Osteoblast (primary cell): ENCODE results near the gene WNK4. TPM values are rescaled to one million over a fixed set of nuclear protein-coding genes. Genes with fewer than 3 reads are reported as not detected.
A peak's percentile ranks its signal among the peaks of the same experiment; 100 is the strongest.

Experiments
- DNase-seq: peaks from one replicate; pipeline ENCODE4 v3.0.0; 2011; ENCODE audit warnings: low spot score, mixed read lengths; ENCODE audit not compliant: insufficient read length; ENCODE audit errors: missing footprints
- H2AFZ ChIP-seq: 2 replicates; pipeline ENCODE4 v1.6.0; 2011; ENCODE audit warnings: mild to moderate bottlenecking, low read length
- H3K27ac ChIP-seq: 2 replicates; pipeline ENCODE4 v1.5.1; 2011; ENCODE audit warnings: mild to moderate bottlenecking, low read depth, low read length, moderate library complexity
- H3K27me3 ChIP-seq: 2 replicates; pipeline ENCODE4 v1.6.0; 2012; ENCODE audit warnings: mild to moderate bottlenecking, control low read depth, inconsistent platforms, low read length, moderate library complexity; ENCODE audit not compliant: insufficient read depth
- H3K36me3 ChIP-seq: 2 replicates; pipeline ENCODE4 v1.5.1; 2011; ENCODE audit warnings: mild to moderate bottlenecking, low read length, control low read depth, moderate library complexity; ENCODE audit not compliant: insufficient read depth
- H3K4me1 ChIP-seq: 2 replicates; pipeline ENCODE4 v1.5.1; 2011; ENCODE audit warnings: mild to moderate bottlenecking, low read length, control low read depth, moderate library complexity; ENCODE audit not compliant: insufficient read depth
- H3K4me2 ChIP-seq: 2 replicates; pipeline ENCODE4 v1.6.0; 2011; ENCODE audit warnings: mild to moderate bottlenecking, low read length; ENCODE audit not compliant: insufficient read depth
- H3K4me3 ChIP-seq: fragments of 200-600 bp; sonication (generic); 3 replicates; pipeline ENCODE4 v1.5.1; 2012; ENCODE audit warnings: mild to moderate bottlenecking, low read length, inconsistent platforms; ENCODE audit not compliant: insufficient read depth
- H3K79me2 ChIP-seq: 2 replicates; pipeline ENCODE4 v1.6.0; 2012; ENCODE audit warnings: mild to moderate bottlenecking, low read length, control low read depth, inconsistent platforms; ENCODE audit not compliant: insufficient read depth
- H3K9me3 ChIP-seq: 2 replicates; pipeline ENCODE4 v1.5.1; 2011; ENCODE audit warnings: low read depth, low read length, control low read depth
- H4K20me1 ChIP-seq: 2 replicates; pipeline ENCODE4 v1.6.0; 2012; ENCODE audit warnings: mild to moderate bottlenecking, low read length, control low read depth; ENCODE audit not compliant: insufficient read depth
- total RNA-seq: library from RNA; depleted of rRNA; stranded (reverse); fragments of >200 nt; gene quantifications from 2 replicates; pipeline ENCODE4 v1.2.3, GENCODE V29; 2012
- TF ChIP-seq, protein P1 (sequence below): IDR thresholded peaks from 2 replicates; pipeline ENCODE4 v1.5.1; 2011; ENCODE audit warnings: mild to moderate bottlenecking, low read depth, low read length, moderate library complexity; ENCODE audit errors: extremely low read depth

WNK4 gene
- total RNA-seq, 1 donor: not detected

- peaks cover 10% of the 10 kb centered on the region for H4K20me1 ChIP-seq
- no peaks in the 10 kb centered on the region for H3K9me3 ChIP-seq
- H3K27ac ChIP-seq: no peak overlapping the region
- no peak overlapping the region for H3K4me2 ChIP-seq
- peaks cover 33% of the 10 kb centered on the region for H3K79me2 ChIP-seq
- H3K36me3 ChIP-seq: peaks cover 15% of the 10 kb centered on the region
- no peaks in the 10 kb centered on the region for H3K27me3 ChIP-seq
- DNase-seq: no peak
- no peak overlapping the region for H3K4me3 ChIP-seq
- TF ChIP-seq, protein P1, sequence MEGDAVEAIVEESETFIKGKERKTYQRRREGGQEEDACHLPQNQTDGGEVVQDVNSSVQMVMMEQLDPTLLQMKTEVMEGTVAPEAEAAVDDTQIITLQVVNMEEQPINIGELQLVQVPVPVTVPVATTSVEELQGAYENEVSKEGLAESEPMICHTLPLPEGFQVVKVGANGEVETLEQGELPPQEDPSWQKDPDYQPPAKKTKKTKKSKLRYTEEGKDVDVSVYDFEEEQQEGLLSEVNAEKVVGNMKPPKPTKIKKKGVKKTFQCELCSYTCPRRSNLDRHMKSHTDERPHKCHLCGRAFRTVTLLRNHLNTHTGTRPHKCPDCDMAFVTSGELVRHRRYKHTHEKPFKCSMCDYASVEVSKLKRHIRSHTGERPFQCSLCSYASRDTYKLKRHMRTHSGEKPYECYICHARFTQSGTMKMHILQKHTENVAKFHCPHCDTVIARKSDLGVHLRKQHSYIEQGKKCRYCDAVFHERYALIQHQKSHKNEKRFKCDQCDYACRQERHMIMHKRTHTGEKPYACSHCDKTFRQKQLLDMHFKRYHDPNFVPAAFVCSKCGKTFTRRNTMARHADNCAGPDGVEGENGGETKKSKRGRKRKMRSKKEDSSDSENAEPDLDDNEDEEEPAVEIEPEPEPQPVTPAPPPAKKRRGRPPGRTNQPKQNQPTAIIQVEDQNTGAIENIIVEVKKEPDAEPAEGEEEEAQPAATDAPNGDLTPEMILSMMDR: no peak
- H3K4me1 ChIP-seq: peaks cover 10% of the 10 kb centered on the region
- no peak overlapping the region for H2AFZ ChIP-seq
Measured at GRCh38 chr17:42830971-42831370, 50.6 kb downstream of the WNK4 start.

- no peaks in the 10 kb centered on the region for H3K9me3 ChIP-seq
- TF ChIP-seq, protein P1: no peak
- H2AFZ ChIP-seq: peak overlapping the region; percentile 96
- peaks cover 34% of the 10 kb centered on the region for H3K79me2 ChIP-seq
- peaks cover 26% of the 10 kb centered on the region for H3K36me3 ChIP-seq
- peak overlapping the region; percentile 99 for H3K4me3 ChIP-seq
- DNase-seq: peak; percentile 85
- H3K4me2 ChIP-seq: peak overlapping the region; percentile 79
- H3K27me3 ChIP-seq: no peaks in the 10 kb centered on the region
- peaks cover 11% of the 10 kb centered on the region for H4K20me1 ChIP-seq
- H3K27ac ChIP-seq: peak overlapping the region; percentile 88
- peaks cover 10% of the 10 kb centered on the region for H3K4me1 ChIP-seq
Measured at GRCh38 chr17:42832213-42832933, 52.0 kb downstream of the WNK4 start.

DNA sequence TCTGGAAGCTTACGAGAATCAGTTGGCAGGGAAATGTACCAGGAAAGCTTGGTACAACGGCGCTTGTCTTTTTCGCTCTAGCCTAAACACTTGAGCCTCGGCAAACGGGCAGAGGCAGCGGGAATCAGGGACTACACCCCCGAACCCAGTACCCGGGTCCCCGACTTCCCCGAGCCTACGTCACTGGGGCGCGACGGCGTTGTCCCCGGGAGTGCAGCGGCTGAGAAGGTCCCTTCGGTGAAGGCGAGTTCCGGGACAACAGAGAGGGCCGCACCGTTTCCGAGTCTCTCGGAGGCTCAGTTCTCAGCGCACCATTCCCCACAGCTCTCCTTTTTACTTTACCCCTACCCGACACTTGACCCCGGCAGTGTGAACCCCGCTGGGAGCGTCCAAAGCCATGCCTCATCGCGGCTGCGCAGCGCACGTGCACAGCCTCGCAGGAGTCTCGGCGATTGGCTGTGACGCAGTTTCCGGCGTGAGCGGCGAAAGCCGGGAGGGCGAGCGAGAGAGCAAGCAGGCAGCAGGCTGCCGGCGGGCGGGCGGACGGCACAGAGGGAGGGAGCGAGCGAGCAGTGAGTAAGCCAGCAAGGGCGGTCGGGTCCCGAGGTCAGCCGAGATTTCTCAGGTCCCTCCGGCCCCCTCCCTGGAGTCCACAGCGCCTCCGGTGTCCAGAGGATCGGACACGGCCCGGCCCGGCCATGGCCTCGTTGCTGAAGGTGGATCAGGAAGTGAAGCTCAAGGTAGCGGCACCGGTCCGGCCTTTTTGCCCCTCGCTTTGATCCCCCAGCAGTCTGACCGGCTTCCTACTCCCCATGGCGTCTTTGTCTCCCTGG is 52.7 kb downstream of the WNK4 start, which contains the start of gene PSME3:
Gene PSME3 (plus strand): TSS at position 464 of the 833 bp plus-strand sequence. CDS start 235 bp downstream, at position 699.
- peaks cover 38% of the 10 kb centered on the region for H3K79me2 ChIP-seq

More for the DNA sequence above, 52.7 kb downstream of the WNK4 start, which contains the start of gene PSME3:
- peak within 1 kb of the TSS; percentile 79 for H3K4me2 ChIP-seq
- no peaks in the 10 kb centered on the region for H3K9me3 ChIP-seq
- peak within 1 kb of the TSS; percentile 96 for H2AFZ ChIP-seq
- TF ChIP-seq, protein P1: no peak
- H3K4me1 ChIP-seq: peaks cover 10% of the 10 kb centered on the region
- peak within 1 kb of the TSS; percentile 88 for H3K27ac ChIP-seq
- H3K36me3 ChIP-seq: peaks cover 34% of the 10 kb centered on the region
- DNase-seq: peak; percentile 97
- H3K27me3 ChIP-seq: no peaks in the 10 kb centered on the region
- peaks cover 13% of the 10 kb centered on the region for H4K20me1 ChIP-seq
- peak within 1 kb of the TSS; percentile 99 for H3K4me3 ChIP-seq
